GM23338 (cell line): ENCODE results near the gene CACNG7.

Experiments used
- CREB1 ChIP-seq: fragments of 250-450 bp; sonication (Bioruptor Pico); IDR thresholded peaks from 2 replicates; pipeline ENCODE4 v1.5.0; 2020; ENCODE audit warnings: low read depth, mild to moderate bottlenecking, moderate library complexity
- ETS1 ChIP-seq: IDR thresholded peaks from 2 replicates; pipeline ENCODE4 v1.6.1; 2016; ENCODE audit warnings: antibody characterized with exemption
- EZH2 ChIP-seq: fragments of 200-600 bp; sonication (generic); IDR thresholded peaks from one replicate; pipeline ENCODE4 v1.8.0; 2017; ENCODE audit warnings: antibody characterized with exemption, mild to moderate bottlenecking, low read depth; ENCODE audit not compliant: unreplicated experiment
- EZH2phosphoT487 ChIP-seq: fragments of 200-600 bp; sonication (generic); IDR thresholded peaks from one replicate; pipeline ENCODE4 v1.8.1; 2018; ENCODE audit warnings: antibody characterized with exemption; ENCODE audit not compliant: unreplicated experiment
- JUNB ChIP-seq: IDR thresholded peaks from one replicate; pipeline ENCODE4 v1.6.1; 2016; ENCODE audit warnings: antibody characterized with exemption; ENCODE audit not compliant: unreplicated experiment
- NANOG ChIP-seq: IDR thresholded peaks from 2 replicates; pipeline ENCODE4 v1.6.1; 2016; ENCODE audit warnings: antibody characterized with exemption, borderline replicate concordance
- POLR2AphosphoS5 ChIP-seq: IDR thresholded peaks from 2 replicates; pipeline ENCODE4 v1.6.1; 2016; ENCODE audit warnings: antibody characterized with exemption, low read depth
- REST ChIP-seq: IDR thresholded peaks from one replicate; pipeline ENCODE4 v1.6.1; 2018; ENCODE audit warnings: antibody characterized with exemption; ENCODE audit not compliant: unreplicated experiment
- STAT1 ChIP-seq: IDR thresholded peaks from one replicate; pipeline ENCODE4 v1.6.1; 2016; ENCODE audit warnings: antibody characterized with exemption; ENCODE audit not compliant: unreplicated experiment
- ZNF114 ChIP-seq: fragments of 250-450 bp; sonication (Bioruptor Pico); IDR thresholded peaks from 2 replicates; pipeline ENCODE4 v1.5.0; 2020; ENCODE audit warnings: mild to moderate bottlenecking, moderate library complexity
- ZNF331 ChIP-seq: fragments of 250-450 bp; sonication (Bioruptor Pico); IDR thresholded peaks from 2 replicates; pipeline ENCODE4 v1.5.0; 2020; ENCODE audit warnings: low read depth, mild to moderate bottlenecking, moderate library complexity
- ZNF462 ChIP-seq: fragments of 250-450 bp; sonication (Bioruptor Pico); IDR thresholded peaks from 2 replicates; pipeline ENCODE4 v1.5.0; 2020; ENCODE audit warnings: mild to moderate bottlenecking, moderate library complexity
- TF ChIP-seq, protein P1 (sequence below), 2 experiments: fragments of 200-600 bp in 1 of 2; sonication (generic) in 1 of 2; conservative IDR thresholded peaks; 2 replicates each; pipeline versions ENCODE4 v1.5.1 to v1.6.1; 2016 to 2017; ENCODE audit warnings: antibody characterized with exemption in 2 of 2, low read depth in 2 of 2, mild to moderate bottlenecking in 2 of 2, moderate library complexity in 1 of 2

- TF ChIP-seq, protein P1, sequence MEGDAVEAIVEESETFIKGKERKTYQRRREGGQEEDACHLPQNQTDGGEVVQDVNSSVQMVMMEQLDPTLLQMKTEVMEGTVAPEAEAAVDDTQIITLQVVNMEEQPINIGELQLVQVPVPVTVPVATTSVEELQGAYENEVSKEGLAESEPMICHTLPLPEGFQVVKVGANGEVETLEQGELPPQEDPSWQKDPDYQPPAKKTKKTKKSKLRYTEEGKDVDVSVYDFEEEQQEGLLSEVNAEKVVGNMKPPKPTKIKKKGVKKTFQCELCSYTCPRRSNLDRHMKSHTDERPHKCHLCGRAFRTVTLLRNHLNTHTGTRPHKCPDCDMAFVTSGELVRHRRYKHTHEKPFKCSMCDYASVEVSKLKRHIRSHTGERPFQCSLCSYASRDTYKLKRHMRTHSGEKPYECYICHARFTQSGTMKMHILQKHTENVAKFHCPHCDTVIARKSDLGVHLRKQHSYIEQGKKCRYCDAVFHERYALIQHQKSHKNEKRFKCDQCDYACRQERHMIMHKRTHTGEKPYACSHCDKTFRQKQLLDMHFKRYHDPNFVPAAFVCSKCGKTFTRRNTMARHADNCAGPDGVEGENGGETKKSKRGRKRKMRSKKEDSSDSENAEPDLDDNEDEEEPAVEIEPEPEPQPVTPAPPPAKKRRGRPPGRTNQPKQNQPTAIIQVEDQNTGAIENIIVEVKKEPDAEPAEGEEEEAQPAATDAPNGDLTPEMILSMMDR (conservative IDR thresholded peaks at IDR 0.05; ENCODE audit: low read depth in 2 of 2): no peak
- TF ChIP-seq EZH2phosphoT487 (no peak), POLR2AphosphoS5 (no peak), JUNB (no peak), EZH2 (no peak), CREB1 (no peak), ETS1 (no peak), STAT1 (no peak), REST (no peak), ZNF462 (CRISPR knock-in tag) (no peak), ZNF331 (no peak), NANOG (no peak), ZNF114 (CRISPR knock-in tag) (no peak)
These were observed 42.2 kb upstream of the CACNG7 start for GRCh38 chr19:53866865-53867224.
